K562 (cell line): Measurements from ENCODE around the gene PLG. TPM values are rescaled to one million over a fixed set of nuclear protein-coding genes. Genes with fewer than 3 reads are reported as not detected.
"Not testable (repeated sequence)": the region's sequence is repeated elsewhere in the genome, so short reads cannot be mapped to it uniquely, and the experiment has no call there.

Source experiments
- ATAC-seq: fragments of 200-7000 bp; cut with Tn5 transposase; 3 replicates; pipeline ENCODE4 v1.9.1; 2020; ENCODE audit warnings: moderate library complexity
- BruUV-seq: library from RNA; stranded (reverse); fragments of 400-500 nt; replicated peaks from 2 replicates; lab custom pipeline; 2021; lab: Mats Ljungman, UMichigan
- CTCF ChIA-PET: fragments of 300-600 bp; formaldehyde crosslinking; extraction: SDS; loops from one replicate; lab custom pipeline; 2021; ENCODE audit warnings: low intra/inter-chr PET ratio; lab: Yijun Ruan, JAX
- POLR2A ChIA-PET: fragments of 300-600, 350-650 bp; sonication (Branson Sonifier 250); formaldehyde crosslinking; extraction: SDS; loops from one replicate; lab custom pipeline; 2021; ENCODE audit warnings: antibody characterized with exemption, inconsistent platforms; lab: Yijun Ruan, JAX
- DNase-seq, 4 experiments: peaks; one replicate each; pipeline versions ENCODE4 v3.0.0 to v3.0.0-alpha.2; 2011 to 2018; ENCODE audit warnings: low spot score in 3 of 4, mixed read lengths in 3 of 4; ENCODE audit errors: extremely low read depth in 1 of 4
- FAIRE-seq: peaks from 2 replicates; lab custom pipeline; 2011; peaks lifted over from hg19 to GRCh38; lab: Jason Lieb, UNC
- H2AFZ ChIP-seq: 2 replicates; pipeline ENCODE4 v1.6.0; 2011; ENCODE audit warnings: low read depth, low read length, control low read depth, inconsistent platforms
- H3K27ac ChIP-seq: fragments of 200-600 bp; 3 replicates; pipeline ENCODE4 v1.8.0; 2011; ENCODE audit warnings: low read depth, mild to moderate bottlenecking, control low read depth, inconsistent platforms, low read length, moderate library complexity, mixed read lengths; ENCODE audit errors: extremely low read depth
- H3K27me3 ChIP-seq, 2 experiments: fragments of 300-600 bp in 1 of 2; 2 replicates in 1 of 2; 3 replicates in 1 of 2; pipeline versions ENCODE4 v1.6.0 to v1.8.0; 2011; ENCODE audit warnings: inconsistent platforms in 2 of 2, low read length in 2 of 2, mild to moderate bottlenecking in 1 of 2, mixed read lengths in 1 of 2, moderate library complexity in 1 of 2; ENCODE audit not compliant: control insufficient read depth in 2 of 2, insufficient read depth in 2 of 2
- H3K36me3 ChIP-seq: fragments of 300-600 bp; 3 replicates; pipeline ENCODE4 v1.8.0; 2011; ENCODE audit warnings: mild to moderate bottlenecking, low read length, inconsistent platforms; ENCODE audit not compliant: control insufficient read depth, insufficient read depth
- H3K4me1 ChIP-seq, 2 experiments: fragments of 200-600 bp in 1 of 2; replicated peaks in 1 of 2; 2 replicates in 1 of 2; 3 replicates in 1 of 2; pipeline versions ENCODE4 v1.5.1 to v1.8.0; 2011; ENCODE audit warnings: inconsistent platforms in 2 of 2, low read length in 2 of 2, mild to moderate bottlenecking in 1 of 2, mixed read lengths in 1 of 2, moderate library complexity in 1 of 2; ENCODE audit not compliant: control insufficient read depth in 2 of 2, insufficient read depth in 2 of 2
- H3K4me2 ChIP-seq: 2 replicates; pipeline ENCODE4 v1.6.1; 2011; ENCODE audit warnings: low read length, control low read depth, inconsistent platforms, mixed read lengths; ENCODE audit not compliant: insufficient read depth
- H3K4me3 ChIP-seq: fragments of 200-600 bp; sonication (generic), shearing (Covaris generic); 2 replicates; pipeline ENCODE4 v1.5.1; 2016; ENCODE audit warnings: control low read depth, inconsistent platforms
- H3K79me2 ChIP-seq: fragments of 200-600 bp; 3 replicates; pipeline ENCODE4 v1.8.0; 2011; ENCODE audit warnings: low read length, inconsistent platforms; ENCODE audit not compliant: control insufficient read depth, insufficient read depth
- H3K9ac ChIP-seq, 2 experiments: 2 replicates each; pipeline versions ENCODE4 v1.6.0 to v1.6.1; 2011; ENCODE audit warnings: low read depth in 2 of 2, low read length in 2 of 2, control low read depth in 1 of 2, inconsistent platforms in 1 of 2, mild to moderate bottlenecking in 1 of 2, mixed read lengths in 1 of 2; ENCODE audit not compliant: insufficient read depth in 1 of 2
- H3K9me1 ChIP-seq: one replicate; pipeline ENCODE4 v1.6.0; 2011; ENCODE audit warnings: inconsistent platforms, mild to moderate bottlenecking, low read length, moderate library complexity; ENCODE audit not compliant: control insufficient read depth, insufficient read depth
- H3K9me3 ChIP-seq: replicated peaks from 2 replicates; pipeline ENCODE4 v1.5.1; 2011; ENCODE audit warnings: low read depth, low read length, inconsistent platforms; ENCODE audit not compliant: control insufficient read depth, insufficient read depth
- H4K20me1 ChIP-seq: replicated peaks from 2 replicates; pipeline ENCODE4 v1.6.1; 2011; ENCODE audit warnings: low read length, inconsistent platforms, mixed read lengths; ENCODE audit not compliant: control insufficient read depth, insufficient read depth
- ADNP ChIP-seq: fragments of 200-800 bp; sonication (Bioruptor generic); IDR thresholded peaks from 2 replicates; pipeline ENCODE4 v1.6.1; 2016; ENCODE audit warnings: missing genetic modification characterization, missing compliant biosample characterization
- CBFA2T2 ChIP-seq: fragments of 450-650 bp; conservative IDR thresholded peaks from 2 replicates; pipeline ENCODE4 v1.6.1; 2017; ENCODE audit warnings: mild to moderate bottlenecking
- EHMT2 ChIP-seq: fragments of 450-650 bp; IDR thresholded peaks from 2 replicates; pipeline ENCODE4 v1.6.1; 2018; ENCODE audit warnings: antibody characterized with exemption
- EP300 ChIP-seq: IDR thresholded peaks from 2 replicates; pipeline ENCODE4 v1.6.1; 2012; ENCODE audit warnings: low read length, improper control_type of control experiment
- FOXA1 ChIP-seq: fragments of 450-650 bp; IDR thresholded peaks from 2 replicates; pipeline ENCODE4 v1.6.1; 2016; ENCODE audit warnings: mild to moderate bottlenecking, borderline replicate concordance
- MAFG ChIP-seq: fragments of 450-650 bp; conservative IDR thresholded peaks from 2 replicates; pipeline ENCODE4 v1.6.1; 2016; ENCODE audit warnings: missing genetic modification characterization, missing compliant biosample characterization
- SMARCA4 ChIP-seq: fragments of 450-650 bp; IDR thresholded peaks from 2 replicates; pipeline ENCODE4 v1.6.1; 2016
- TCF3 ChIP-seq: sonication (generic); formaldehyde crosslinking; IDR thresholded peaks from 2 replicates; pipeline ENCODE4 v1.4.0; 2020; ENCODE audit warnings: mild to moderate bottlenecking, missing genetic modification reagents
- TEAD1 ChIP-seq, 2 experiments: fragments of 450-650 bp in 1 of 2; sonication (generic) in 1 of 2; formaldehyde crosslinking; IDR thresholded peaks; 2 replicates each; pipeline versions ENCODE4 v1.4.0 to v1.8.0; 2020 to 2022; ENCODE audit warnings: mild to moderate bottlenecking in 2 of 2, missing genetic modification reagents in 1 of 2
- TEAD4 ChIP-seq, 2 experiments: sonication (generic) in 1 of 2; formaldehyde crosslinking in 1 of 2; IDR thresholded peaks; 2 replicates each; pipeline versions ENCODE4 v1.6.1 to v1.8.0; 2012 to 2022; ENCODE audit warnings: borderline replicate concordance in 1 of 2, inconsistent platforms in 1 of 2, low read length in 1 of 2, mild to moderate bottlenecking in 1 of 2, missing genetic modification reagents in 1 of 2
- TRIM28 ChIP-seq: fragments of 450-650 bp; IDR thresholded peaks from 2 replicates; pipeline ENCODE4 v1.6.1; 2017
- WGBS: fragments of 100-300 bp; shearing (Covaris generic); methylation state at CpG from one replicate; pipeline ENCODE4 v1.1.6; 2016; ENCODE audit warnings: low coverage, mixed read lengths; ENCODE audit not compliant: insufficient coverage; ENCODE audit errors: missing lambda C conversion rate; 5-methylcytosine and 5-hydroxymethylcytosine counted together
- in situ Hi-C: fragments of 300-500 bp; cut with MboI; formaldehyde crosslinking; loops from 4 replicates; pipeline ENCODE4 v1.15.0; 2018; ENCODE audit warnings: inconsistent platforms, mixed read lengths
- intact Hi-C: fragments of 100-400 bp; cut with micrococcal nuclease; formaldehyde crosslinking; loops from 2 replicates; pipeline ENCODE4 v1.14.2; 2022
- polyA plus RNA-seq, 8 experiments: library from polyadenylated mRNA; depleted of rRNA in 4 of 8; stranded (reverse) in 5 of 8; unstranded in 3 of 8; fragments of >200 nt; fragmentation: Nextera tagmentation in 2 of 8; fragmentation: Illumina TruSeq in 1 of 8; extraction: Ambion mirVana in 2 of 8; extraction: Trizol in 1 of 8; gene quantifications; 2 replicates each; pipeline versions ENCODE4 v1.2.1 to v1.2.3, GENCODE V29; 2011 to 2014; ENCODE audit warnings: inconsistent platforms in 1 of 8, missing spikeins in 1 of 8
- total RNA-seq, 7 experiments: library from RNA; depleted of rRNA in 6 of 7; stranded (reverse); fragments of >200 nt in 6 of 7; fragmentation: Illumina TruSeq in 2 of 7; extraction: Trizol in 2 of 7; gene quantifications; 2 replicates each; pipeline versions ENCODE4 v1.2.1 to v1.2.3, GENCODE V29; 2011 to 2021; ENCODE audit warnings: low replicate concordance in 1 of 7
- TF ChIP-seq, protein P1 (sequence below), 2 experiments: fragments of 450-650 bp; IDR thresholded peaks; 2 replicates each; pipeline ENCODE4 v1.6.1; 2016
- TF ChIP-seq, protein P2 (sequence below): fragments of 450-650 bp; IDR thresholded peaks from 2 replicates; pipeline ENCODE4 v1.6.1; 2016
- TF ChIP-seq, protein P3 (sequence below): fragments of 450-650 bp; IDR thresholded peaks from 2 replicates; pipeline ENCODE4 v1.6.1; 2018; ENCODE audit not compliant: partially characterized antibody

The PLG gene
- total and polyA plus RNA-seq, 9 of the 15 experiments (the other 6 are each of a cell fraction or from before 2014, with no cell fraction given) = 0.64 TPM; not detected in 8

DNA sequence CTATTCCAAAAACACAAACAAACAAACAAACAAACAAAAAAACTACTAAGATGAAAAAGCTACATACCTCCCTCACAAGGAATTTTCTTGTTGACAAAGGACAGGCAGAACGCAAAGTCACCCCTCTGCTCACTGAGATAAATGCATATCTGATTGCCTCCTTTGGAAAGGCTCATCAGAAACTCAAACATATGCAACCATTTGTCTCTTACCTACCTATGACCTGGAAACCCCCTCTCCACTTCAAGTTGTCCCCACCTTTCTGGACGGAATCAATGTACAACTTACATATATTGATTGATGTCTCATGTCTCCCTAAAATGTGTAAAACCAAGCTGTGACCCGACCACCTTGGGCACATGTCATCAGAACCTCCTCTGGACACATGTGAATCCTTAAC is 100.0 kb downstream of the PLG start:
- POLR2A ChIA-PET = interaction anchor here (0.8 kb wide), 1 partner anchor 10 kb away, joined by 3 read pairs; no protein-coding TSS in a partner anchor
- H3K27ac ChIP-seq = peak overlapping the region; percentile 50
- BruUV-seq; TF ChIP-seq TEAD4 (CRISPR knock-in tag; IDR thresholded peaks at IDR 0.05; ENCODE audit: borderline replicate concordance): not testable (repeated sequence)
- TF ChIP-seq, protein P1, sequence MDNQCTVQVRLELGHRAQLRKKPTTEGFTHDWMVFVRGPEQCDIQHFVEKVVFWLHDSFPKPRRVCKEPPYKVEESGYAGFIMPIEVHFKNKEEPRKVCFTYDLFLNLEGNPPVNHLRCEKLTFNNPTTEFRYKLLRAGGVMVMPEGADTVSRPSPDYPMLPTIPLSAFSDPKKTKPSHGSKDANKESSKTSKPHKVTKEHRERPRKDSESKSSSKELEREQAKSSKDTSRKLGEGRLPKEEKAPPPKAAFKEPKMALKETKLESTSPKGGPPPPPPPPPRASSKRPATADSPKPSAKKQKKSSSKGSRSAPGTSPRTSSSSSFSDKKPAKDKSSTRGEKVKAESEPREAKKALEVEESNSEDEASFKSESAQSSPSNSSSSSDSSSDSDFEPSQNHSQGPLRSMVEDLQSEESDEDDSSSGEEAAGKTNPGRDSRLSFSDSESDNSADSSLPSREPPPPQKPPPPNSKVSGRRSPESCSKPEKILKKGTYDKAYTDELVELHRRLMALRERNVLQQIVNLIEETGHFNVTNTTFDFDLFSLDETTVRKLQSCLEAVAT (IDR thresholded peaks at IDR 0.05) = 0 out of 4 replicates have a peak, but pooled peaks of 1 of the 2 experiments have one; percentile 19
- TF ChIP-seq CBFA2T2 (peak; percentile 64; the same call in 1 of the 2 replicates), FOXA1 (peak; percentile 77), TEAD1 (CRISPR knock-in tag; IDR thresholded peaks at IDR 0.05) (peak in 1 of 2 experiments; percentile 67; a peak in 1 of 4 replicates), ADNP (peak; percentile 54; the same call in 1 of the 2 replicates), EP300 (peak; percentile 80; the same call in 1 of the 2 replicates), SMARCA4 (peak; percentile 98), MAFG (tag) (peak; percentile 68), TCF3 (CRISPR knock-in tag) (peak; percentile 78), TEAD4 (IDR thresholded peaks at IDR 0.05; ENCODE audit: low read length) (peak; percentile 79), TRIM28 (0 out of 2 replicates have a peak, but pooled peaks have one; percentile 21), EHMT2 (peak; percentile 36; the same call in 1 of the 2 replicates)
- TF ChIP-seq, protein P2, sequence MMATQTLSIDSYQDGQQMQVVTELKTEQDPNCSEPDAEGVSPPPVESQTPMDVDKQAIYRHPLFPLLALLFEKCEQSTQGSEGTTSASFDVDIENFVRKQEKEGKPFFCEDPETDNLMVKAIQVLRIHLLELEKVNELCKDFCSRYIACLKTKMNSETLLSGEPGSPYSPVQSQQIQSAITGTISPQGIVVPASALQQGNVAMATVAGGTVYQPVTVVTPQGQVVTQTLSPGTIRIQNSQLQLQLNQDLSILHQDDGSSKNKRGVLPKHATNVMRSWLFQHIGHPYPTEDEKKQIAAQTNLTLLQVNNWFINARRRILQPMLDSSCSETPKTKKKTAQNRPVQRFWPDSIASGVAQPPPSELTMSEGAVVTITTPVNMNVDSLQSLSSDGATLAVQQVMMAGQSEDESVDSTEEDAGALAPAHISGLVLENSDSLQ = peak; percentile 27; the same call in 1 of the 2 replicates
- TF ChIP-seq, protein P3, sequence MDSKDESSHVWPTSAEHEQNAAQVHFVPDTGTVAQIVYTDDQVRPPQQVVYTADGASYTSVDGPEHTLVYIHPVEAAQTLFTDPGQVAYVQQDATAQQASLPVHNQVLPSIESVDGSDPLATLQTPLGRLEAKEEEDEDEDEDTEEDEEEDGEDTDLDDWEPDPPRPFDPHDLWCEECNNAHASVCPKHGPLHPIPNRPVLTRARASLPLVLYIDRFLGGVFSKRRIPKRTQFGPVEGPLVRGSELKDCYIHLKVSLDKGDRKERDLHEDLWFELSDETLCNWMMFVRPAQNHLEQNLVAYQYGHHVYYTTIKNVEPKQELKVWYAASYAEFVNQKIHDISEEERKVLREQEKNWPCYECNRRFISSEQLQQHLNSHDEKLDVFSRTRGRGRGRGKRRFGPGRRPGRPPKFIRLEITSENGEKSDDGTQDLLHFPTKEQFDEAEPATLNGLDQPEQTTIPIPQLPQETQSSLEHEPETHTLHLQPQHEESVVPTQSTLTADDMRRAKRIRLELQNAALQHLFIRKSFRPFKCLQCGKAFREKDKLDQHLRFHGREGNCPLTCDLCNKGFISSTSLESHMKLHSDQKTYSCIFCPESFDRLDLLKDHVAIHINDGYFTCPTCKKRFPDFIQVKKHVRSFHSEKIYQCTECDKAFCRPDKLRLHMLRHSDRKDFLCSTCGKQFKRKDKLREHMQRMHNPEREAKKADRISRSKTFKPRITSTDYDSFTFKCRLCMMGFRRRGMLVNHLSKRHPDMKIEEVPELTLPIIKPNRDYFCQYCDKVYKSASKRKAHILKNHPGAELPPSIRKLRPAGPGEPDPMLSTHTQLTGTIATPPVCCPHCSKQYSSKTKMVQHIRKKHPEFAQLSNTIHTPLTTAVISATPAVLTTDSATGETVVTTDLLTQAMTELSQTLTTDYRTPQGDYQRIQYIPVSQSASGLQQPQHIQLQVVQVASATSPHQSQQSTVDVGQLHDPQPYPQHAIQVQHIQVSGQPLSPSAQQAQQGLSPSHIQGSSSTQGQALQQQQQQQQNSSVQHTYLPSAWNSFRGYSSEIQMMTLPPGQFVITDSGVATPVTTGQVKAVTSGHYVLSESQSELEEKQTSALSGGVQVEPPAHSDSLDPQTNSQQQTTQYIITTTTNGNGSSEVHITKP = peak; percentile 28

More for the DNA sequence above, 100.0 kb downstream of the PLG start:
- FAIRE-seq, H3K4me3 ChIP-seq, H4K20me1 ChIP-seq, H3K9me3 ChIP-seq, H3K4me1 ChIP-seq, H3K9me1 ChIP-seq, intact Hi-C loops, H3K36me3 ChIP-seq, in situ Hi-C loops, H3K27me3 ChIP-seq, CTCF ChIA-PET, H3K79me2 ChIP-seq: not testable (repeated sequence)
- ATAC-seq (peak; percentile 76), DNase-seq (peak in 1 of 4 experiments; percentile 41)
- H3K4me2 ChIP-seq = peak overlapping the region; percentile 17
- H3K9ac ChIP-seq = 0 out of 4 replicates have a peak overlapping the region, but pooled peaks of 1 of the 2 experiments have one; percentile 32
- 8% methylated on average over 3 of the region's 3 CpGs for WGBS
- H2AFZ ChIP-seq = peak overlapping the region; percentile 30
